ENCODE measurements around the gene TDRD1. TPM values are rescaled to one million over a fixed set of nuclear protein-coding genes. Genes with fewer than 3 reads are reported as not detected.

Gene TDRD1
- total RNA-seq, 2 donors from 2014 or later, result 0.78 to 0.99 TPM

- Histone ChIP-seq H3K36me3 (replicated peaks in 1 of 2; ENCODE audit: insufficient read depth in 1 of 2, low read depth in 2 of 2) (no peaks in the 10 kb centered on the region), H3K4me1 (no peaks in the 10 kb centered on the region), H3K27ac (no peak overlapping the region), H3K27me3 (no peaks in the 10 kb centered on the region), H3K9me3 (no peaks in the 10 kb centered on the region), H3K4me3 (no peak overlapping the region)
- DNase-seq (peak in 2 of 4 donors; percentile 6 to 10), ATAC-seq (no peak)
- TF ChIP-seq POLR2A (IDR thresholded peaks at IDR 0.05), result no peak
- no peak for TF ChIP-seq CTCF (IDR thresholded peaks at IDR 0.05)
- WGBS, 2 donors, result 71 to 78% methylated on average over 8 of the region's 8 CpGs
- intact Hi-C loops (cut with DNase I), result no loop called here
These were observed 100.9 kb downstream of the TDRD1 start for GRCh38 chr10:114279901-114280644.

GRCh38 chr10:114281006-114281405 is 101.9 kb downstream of the TDRD1 start:
- ATAC-seq, result no peak
- TF ChIP-seq CTCF (IDR thresholded peaks at IDR 0.05), result no peak
- no peak for TF ChIP-seq POLR2A (IDR thresholded peaks at IDR 0.05)

GRCh38 chr10:114281461-114281860 is 102.3 kb downstream of the TDRD1 start:
- no peak overlapping the region for H3K27ac ChIP-seq
- no peaks in the 10 kb centered on the region for H3K36me3 ChIP-seq (replicated peaks in 1 of 2; ENCODE audit: insufficient read depth in 1 of 2, low read depth in 2 of 2)
- no peak for ATAC-seq
- H3K27me3 ChIP-seq, result no peaks in the 10 kb centered on the region
- no peak for TF ChIP-seq CTCF (IDR thresholded peaks at IDR 0.05)
- TF ChIP-seq POLR2A (IDR thresholded peaks at IDR 0.05), result no peak
- intact Hi-C loops (cut with DNase I), result no loop called here
- DNase-seq, result peak in 2 of 4 donors; percentile 5 to 8
- H3K4me1 ChIP-seq, result no peaks in the 10 kb centered on the region
- 79 to 80% methylated on average over 4 to 5 of the region's 5 CpGs for WGBS, 2 donors
- no peaks in the 10 kb centered on the region for H3K9me3 ChIP-seq
- no peak overlapping the region for H3K4me3 ChIP-seq

More at GRCh38 chr10:114281006-114281405, 101.9 kb downstream of the TDRD1 start:
- H3K36me3 ChIP-seq (replicated peaks in 1 of 2; ENCODE audit: insufficient read depth in 1 of 2, low read depth in 2 of 2), result no peaks in the 10 kb centered on the region
- peak in 1 of 4 donors; percentile 2 for DNase-seq
- H3K27ac ChIP-seq, result no peak overlapping the region
- no peak overlapping the region for H3K4me3 ChIP-seq
- intact Hi-C loops (cut with DNase I), result no loop called here
- no peaks in the 10 kb centered on the region for H3K4me1 ChIP-seq
- H3K27me3 ChIP-seq, result no peaks in the 10 kb centered on the region
- H3K9me3 ChIP-seq, result no peaks in the 10 kb centered on the region
- WGBS, 2 donors, result 71 to 83% methylated on average over 6 to 7 of the region's 7 CpGs

MicroRNAs within 50 kb of the gene (microRNA counts, 767-probe panel; counts per million panel counts)
- 0 to 736 counts per million in 2 donors for microRNA hsa-miR-2110

Small RNA genes within 50 kb of the gene (small RNA-seq; reads per million reads assigned to genes)
- gene RF02277, result not detected

Other genes with a start within 250 kb of the TDRD1 start
- gene ADRB1, start 135.5 kb upstream of the TDRD1 start, total RNA-seq, result 1 to 10 TPM; 1.0 to 8.6 TPM
- gene CCDC186, start 5.2 kb upstream of the TDRD1 start, total RNA-seq, result 10 to 100 TPM; 42.3 to 53.4 TPM
- 10 to 100 TPM; 10.5 to 15.3 TPM for gene VWA2, start 59.9 kb downstream of the TDRD1 start, total RNA-seq
- 10 to 100 TPM; 10.5 to 17.9 TPM for gene AFAP1L2, start 225.1 kb downstream of the TDRD1 start, total RNA-seq

All from body of pancreas (tissue), 4 donors.